H1 (cell line): ENCODE results near the gene KRT10.

Experiments used
- CREB1 ChIP-seq: IDR thresholded peaks from 2 replicates; pipeline ENCODE4 v1.6.1; 2012; ENCODE audit warnings: inconsistent platforms
- EGR1 ChIP-seq: IDR thresholded peaks from 2 replicates; pipeline ENCODE4 v1.6.1; 2011; ENCODE audit warnings: low read depth, low read length, borderline replicate concordance
- EZH2 ChIP-seq: fragments of 200-600 bp; sonication (generic); IDR thresholded peaks from 2 replicates; pipeline ENCODE4 v1.7.1; 2012; ENCODE audit warnings: low read depth, mild to moderate bottlenecking, moderate library complexity, low read length, inconsistent platforms; ENCODE audit not compliant: severe bottlenecking
- KDM4A ChIP-seq: IDR thresholded peaks from one replicate; pipeline ENCODE4 v1.7.1; 2012; ENCODE audit warnings: low read depth, mild to moderate bottlenecking, moderate library complexity, low read length, inconsistent platforms; ENCODE audit not compliant: severe bottlenecking
- KDM5A ChIP-seq: fragments of 200-600 bp; IDR thresholded peaks from 2 replicates; pipeline ENCODE4 v1.7.1; 2012; ENCODE audit warnings: mild to moderate bottlenecking, low read length, inconsistent platforms, mixed read lengths
- PHF8 ChIP-seq: fragments of 200-600 bp; sonication (generic); conservative IDR thresholded peaks from 2 replicates; pipeline ENCODE4 v1.7.1; 2012; ENCODE audit warnings: low read depth, mild to moderate bottlenecking, inconsistent platforms, low read length, moderate library complexity
- POLR2A ChIP-seq, 2 experiments: IDR thresholded peaks; 1 replicate in 1 of 2; 2 replicates in 1 of 2; pipeline ENCODE4 v1.6.1; 2011; ENCODE audit warnings: low read depth in 2 of 2, low read length in 2 of 2, mild to moderate bottlenecking in 2 of 2; ENCODE audit errors: control extremely low read depth in 1 of 2
- POLR2AphosphoS5 ChIP-seq: IDR thresholded peaks from 2 replicates; pipeline ENCODE4 v1.6.1; 2011; ENCODE audit warnings: low read depth, low read length
- SAP30 ChIP-seq: fragments of 300-600 bp; sonication (generic); IDR thresholded peaks from 2 replicates; pipeline ENCODE4 v1.7.1; 2012; ENCODE audit warnings: low read length, moderate library complexity, mild to moderate bottlenecking, inconsistent platforms; ENCODE audit not compliant: insufficient read depth, insufficient replicate concordance
- TAF1 ChIP-seq: IDR thresholded peaks from 2 replicates; pipeline ENCODE4 v1.6.1; 2011; ENCODE audit warnings: mild to moderate bottlenecking, low read depth, low read length
- TF ChIP-seq, protein P1 (sequence below): IDR thresholded peaks from 2 replicates; pipeline ENCODE4 v1.6.1; 2011; ENCODE audit warnings: low read depth, mild to moderate bottlenecking, low read length; ENCODE audit not compliant: insufficient read depth
- TF ChIP-seq, protein P2 (sequence below), 3 experiments: IDR thresholded peaks; 1 replicate in 2 of 3; 2 replicates in 1 of 3; pipeline versions ENCODE4 v1.5.1 to v1.6.1; 2011; ENCODE audit warnings: low read length in 3 of 3, mild to moderate bottlenecking in 3 of 3, inconsistent platforms in 2 of 3, low read depth in 1 of 3, moderate library complexity in 1 of 3; ENCODE audit not compliant: insufficient read depth in 1 of 3; ENCODE audit errors: control extremely low read depth in 1 of 3
- TF ChIP-seq, protein P3 (sequence below): IDR thresholded peaks from 2 replicates; pipeline ENCODE4 v1.6.1; 2011; ENCODE audit warnings: low read length, improper control_type of control experiment
- TF ChIP-seq, protein P4 (sequence below): IDR thresholded peaks from 2 replicates; pipeline ENCODE4 v1.6.1; 2012; ENCODE audit warnings: inconsistent platforms

DNA sequence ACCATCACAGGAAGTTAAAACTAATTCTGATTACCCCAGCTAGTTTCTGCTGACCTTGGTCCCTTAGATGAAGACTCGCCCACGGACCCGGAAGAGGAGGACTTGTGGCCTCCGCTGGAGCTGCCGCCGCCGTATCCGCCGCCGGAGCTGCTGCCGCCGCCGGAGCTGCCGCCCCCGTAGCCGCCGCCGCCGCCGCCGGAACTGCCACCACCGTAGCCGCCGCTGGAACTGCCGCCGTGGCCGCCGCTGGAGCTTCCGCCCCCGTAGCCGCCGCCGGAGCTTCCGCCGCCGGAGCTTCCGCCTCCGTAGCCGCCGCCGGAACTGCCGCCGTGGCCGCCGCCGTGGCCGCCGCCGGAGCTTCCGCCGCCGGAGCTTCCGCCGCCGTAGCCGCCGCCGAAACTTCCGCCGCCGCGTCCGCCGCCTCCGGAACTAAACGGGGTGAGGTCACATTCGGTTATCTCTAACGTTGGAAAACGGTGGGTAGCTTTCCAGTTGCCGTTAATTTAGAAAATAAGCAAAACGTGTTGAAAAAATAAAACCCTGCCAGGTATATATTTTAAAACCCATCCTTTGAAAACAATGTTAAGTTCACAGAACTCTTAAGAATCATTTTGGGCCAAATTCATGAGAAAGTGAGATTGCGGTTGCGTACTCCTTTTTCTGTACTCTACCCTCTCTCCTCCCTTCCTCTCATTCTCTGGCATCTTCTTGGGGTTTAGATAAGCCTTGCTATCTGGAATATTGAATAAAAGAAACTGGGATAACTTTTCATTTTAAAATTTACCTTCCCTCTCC, 3.5 kb downstream of the KRT10 start:
- TF ChIP-seq, protein P1, sequence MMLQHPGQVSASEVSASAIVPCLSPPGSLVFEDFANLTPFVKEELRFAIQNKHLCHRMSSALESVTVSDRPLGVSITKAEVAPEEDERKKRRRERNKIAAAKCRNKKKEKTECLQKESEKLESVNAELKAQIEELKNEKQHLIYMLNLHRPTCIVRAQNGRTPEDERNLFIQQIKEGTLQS = no peak
- TF ChIP-seq EZH2 (no peak), POLR2AphosphoS5 (no peak), SAP30 (no peak), EGR1 (peak; percentile 77), POLR2A (IDR thresholded peaks at IDR 0.05; ENCODE audit: control extremely low read depth in 1 of 2, low read depth in 2 of 2, low read length in 2 of 2) (no peak; a peak in 1 of 3 replicates), KDM4A (peak; percentile 40), KDM5A (no peak), PHF8 (peak; percentile 75), TAF1 (0 out of 2 replicates have a peak, but pooled peaks have one; percentile 41), CREB1 (no peak)
- TF ChIP-seq, protein P2, sequence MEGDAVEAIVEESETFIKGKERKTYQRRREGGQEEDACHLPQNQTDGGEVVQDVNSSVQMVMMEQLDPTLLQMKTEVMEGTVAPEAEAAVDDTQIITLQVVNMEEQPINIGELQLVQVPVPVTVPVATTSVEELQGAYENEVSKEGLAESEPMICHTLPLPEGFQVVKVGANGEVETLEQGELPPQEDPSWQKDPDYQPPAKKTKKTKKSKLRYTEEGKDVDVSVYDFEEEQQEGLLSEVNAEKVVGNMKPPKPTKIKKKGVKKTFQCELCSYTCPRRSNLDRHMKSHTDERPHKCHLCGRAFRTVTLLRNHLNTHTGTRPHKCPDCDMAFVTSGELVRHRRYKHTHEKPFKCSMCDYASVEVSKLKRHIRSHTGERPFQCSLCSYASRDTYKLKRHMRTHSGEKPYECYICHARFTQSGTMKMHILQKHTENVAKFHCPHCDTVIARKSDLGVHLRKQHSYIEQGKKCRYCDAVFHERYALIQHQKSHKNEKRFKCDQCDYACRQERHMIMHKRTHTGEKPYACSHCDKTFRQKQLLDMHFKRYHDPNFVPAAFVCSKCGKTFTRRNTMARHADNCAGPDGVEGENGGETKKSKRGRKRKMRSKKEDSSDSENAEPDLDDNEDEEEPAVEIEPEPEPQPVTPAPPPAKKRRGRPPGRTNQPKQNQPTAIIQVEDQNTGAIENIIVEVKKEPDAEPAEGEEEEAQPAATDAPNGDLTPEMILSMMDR (IDR thresholded peaks at IDR 0.05; ENCODE audit: control extremely low read depth in 1 of 3, insufficient read depth in 1 of 3, low read depth in 1 of 3, low read length in 3 of 3) = no peak
- TF ChIP-seq, protein P3, sequence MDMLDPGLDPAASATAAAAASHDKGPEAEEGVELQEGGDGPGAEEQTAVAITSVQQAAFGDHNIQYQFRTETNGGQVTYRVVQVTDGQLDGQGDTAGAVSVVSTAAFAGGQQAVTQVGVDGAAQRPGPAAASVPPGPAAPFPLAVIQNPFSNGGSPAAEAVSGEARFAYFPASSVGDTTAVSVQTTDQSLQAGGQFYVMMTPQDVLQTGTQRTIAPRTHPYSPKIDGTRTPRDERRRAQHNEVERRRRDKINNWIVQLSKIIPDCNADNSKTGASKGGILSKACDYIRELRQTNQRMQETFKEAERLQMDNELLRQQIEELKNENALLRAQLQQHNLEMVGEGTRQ = no peak
- TF ChIP-seq, protein P4, sequence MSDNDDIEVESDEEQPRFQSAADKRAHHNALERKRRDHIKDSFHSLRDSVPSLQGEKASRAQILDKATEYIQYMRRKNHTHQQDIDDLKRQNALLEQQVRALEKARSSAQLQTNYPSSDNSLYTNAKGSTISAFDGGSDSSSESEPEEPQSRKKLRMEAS = no peak
